Transverse colon (tissue), 4 donors: Measurements from ENCODE around the gene HCAR1. TPM values are rescaled to one million over a fixed set of nuclear protein-coding genes. Genes with fewer than 3 reads are reported as not detected.
A peak's percentile ranks its signal among the peaks of the same experiment; 100 is the strongest.
"Not testable (repeated sequence)": the region's sequence is repeated elsewhere in the genome, so short reads cannot be mapped to it uniquely, and the experiment has no call there.

Experiments
- DNase-seq: peaks from one replicate; pipeline ENCODE4 v3.0.0-alpha.2; 2019
- H3K27ac ChIP-seq, 4 donors: fragments of 200-600 bp; sonication (generic); 2 replicates each; pipeline ENCODE4 v1.5.1; 2016 to 2018; ENCODE audit warnings: inconsistent platforms in 4 of 4
- H3K27me3 ChIP-seq: fragments of 200-600 bp; sonication (generic); 2 replicates; pipeline ENCODE4 v1.5.1; 2017; ENCODE audit warnings: inconsistent platforms
- H3K36me3 ChIP-seq, 4 donors: fragments of 200-600 bp; sonication (generic); 2 replicates each; pipeline ENCODE4 v1.5.1; 2017 to 2019; ENCODE audit warnings: inconsistent platforms in 4 of 4
- H3K4me1 ChIP-seq, 4 donors: fragments of 200-600 bp; sonication (generic); 2 replicates each; pipeline ENCODE4 v1.5.1; 2017 to 2020; ENCODE audit warnings: inconsistent platforms in 4 of 4
- H3K4me3 ChIP-seq, 4 donors: fragments of 200-600 bp; sonication (generic); 1 replicate in 1 of 4; 2 replicates in 3 of 4; pipeline versions ENCODE4 v1.5.1 to v1.6.1; 2017 to 2019; ENCODE audit warnings: inconsistent platforms in 4 of 4
- H3K9me3 ChIP-seq, 2 donors: fragments of 200-600 bp; sonication (generic); 2 replicates each; pipeline ENCODE4 v1.5.1; 2017 to 2019; ENCODE audit warnings: inconsistent platforms in 2 of 2
- EP300 ChIP-seq: sonication (generic); formaldehyde crosslinking; IDR thresholded peaks from one replicate; pipeline ENCODE4 v1.6.1; 2017; ENCODE audit warnings: antibody characterized with exemption, low read depth
- POLR2A ChIP-seq: fragments of 450-650 bp; IDR thresholded peaks from one replicate; pipeline ENCODE4 v1.6.1; 2016; ENCODE audit warnings: antibody characterized with exemption, mild to moderate bottlenecking, moderate library complexity
- POLR2AphosphoS5 ChIP-seq, 3 donors: sonication (generic); formaldehyde crosslinking; IDR thresholded peaks; one replicate each; pipeline ENCODE4 v1.6.1; 2016; ENCODE audit warnings: antibody characterized with exemption in 3 of 3
- WGBS, 2 donors: methylation state at CpG; one replicate each; pipeline ENCODE4 v1.1.5; 2018; ENCODE audit warnings: low coverage in 1 of 2; 5-methylcytosine and 5-hydroxymethylcytosine counted together
- in situ Hi-C, 4 donors: fragments of 200-750 bp; cut with MboI; loops; one replicate each; pipeline versions ENCODE4 v1.15.0 to v1.15.1; 2017; ENCODE audit warnings: low sequenced_read_pairs in 3 of 4, low pct_ligation_motif_present in 1 of 4, low pct_unique_long_range_greater_than_20kb in 1 of 4
- intact Hi-C: fragments of 100-400 bp; cut with DNase I; formaldehyde crosslinking; loops from one replicate; pipeline ENCODE4 v1.15.1; 2023; ENCODE audit warnings: low total_unique reads
- total RNA-seq, 4 donors: library from RNA; depleted of rRNA; stranded (reverse); fragments of >200 nt; gene quantifications; one replicate each; pipeline ENCODE4 v1.1.0, GENCODE V29; 2016
- TF ChIP-seq, protein P1 (sequence below), 5 experiments: fragments of 200-600 bp in 3 of 5; fragments of 450-650 bp in 2 of 5; sonication (generic) in 3 of 5; IDR thresholded peaks; 1 replicate in 2 of 5; 2 replicates in 3 of 5; pipeline ENCODE4 v1.5.1; 2016 to 2017; ENCODE audit warnings: antibody characterized with exemption in 5 of 5, inconsistent platforms in 3 of 5, mild to moderate bottlenecking in 2 of 5, moderate library complexity in 1 of 5

HCAR1 gene
- total RNA-seq, 4 donors from 2014 or later = 0.16 TPM; not detected in 3

DNA sequence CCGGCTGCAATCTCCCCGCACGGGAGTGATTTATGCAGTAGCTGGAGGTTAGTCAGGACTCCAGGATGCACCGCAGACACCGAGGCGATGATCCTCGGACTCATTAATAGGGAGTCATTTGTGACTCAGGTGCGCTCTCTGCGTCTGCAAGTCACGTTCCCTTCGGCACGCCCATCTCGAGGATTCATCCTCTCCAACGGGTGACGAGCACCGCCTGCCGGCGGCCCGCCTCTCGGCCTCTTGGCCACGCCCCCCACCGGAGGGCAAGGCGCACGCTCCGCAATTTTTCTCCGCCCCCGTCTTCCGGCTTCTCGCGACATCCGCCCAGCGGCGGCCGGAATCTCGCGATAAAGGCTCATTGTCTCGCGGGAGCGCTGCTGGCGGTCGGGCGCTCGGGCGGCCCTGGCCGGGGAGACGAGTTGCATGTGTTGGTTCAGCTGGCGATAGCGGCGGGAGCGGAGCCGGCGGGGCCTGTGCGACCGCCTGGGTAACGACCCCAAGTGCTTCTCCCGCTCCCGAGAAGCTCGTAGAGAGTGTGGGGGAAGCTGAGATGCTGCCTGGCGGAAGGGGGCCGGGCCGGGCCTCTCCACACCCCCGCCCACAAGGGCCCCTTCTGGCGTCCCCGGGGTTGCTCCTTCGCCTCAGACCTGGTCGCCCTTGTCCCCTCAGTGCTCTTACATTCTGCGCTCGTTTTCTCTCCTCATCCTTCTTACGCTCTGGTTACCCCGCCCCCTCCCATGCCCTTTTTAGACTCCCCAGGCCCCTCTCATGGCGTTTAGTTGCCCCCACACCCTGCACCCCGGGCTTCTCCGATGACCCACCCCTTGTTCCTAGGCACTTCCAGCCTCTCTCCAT is 22.0 kb upstream of the HCAR1 start, which contains the start of gene DENR:
DENR (plus strand) TSS at position 361 of the 855 bp plus-strand sequence. CDS start 878 bp downstream, outside the sequence.
- H3K27ac ChIP-seq = peak within 1 kb of the TSS; percentile 80 to 88 (median 86)
- 1% methylated on average over 13 to 70 of the region's 73 CpGs for WGBS, 2 donors
- H3K4me3 ChIP-seq = peak within 1 kb of the TSS; percentile 51 to 85 (median 71)
- in situ Hi-C loops = no loop called here
- no peaks in the 10 kb centered on the region for H3K27me3 ChIP-seq
- intact Hi-C loops = no loop called here
- peaks cover 0 to 12% (median 3%) of the 10 kb centered on the region in 4 donors for H3K36me3 ChIP-seq
- no peaks in the 10 kb centered on the region for H3K9me3 ChIP-seq
- peak; percentile 61 to 94 (median 86) for TF ChIP-seq POLR2AphosphoS5 (IDR thresholded peaks at IDR 0.05)
- TF ChIP-seq, protein P1, sequence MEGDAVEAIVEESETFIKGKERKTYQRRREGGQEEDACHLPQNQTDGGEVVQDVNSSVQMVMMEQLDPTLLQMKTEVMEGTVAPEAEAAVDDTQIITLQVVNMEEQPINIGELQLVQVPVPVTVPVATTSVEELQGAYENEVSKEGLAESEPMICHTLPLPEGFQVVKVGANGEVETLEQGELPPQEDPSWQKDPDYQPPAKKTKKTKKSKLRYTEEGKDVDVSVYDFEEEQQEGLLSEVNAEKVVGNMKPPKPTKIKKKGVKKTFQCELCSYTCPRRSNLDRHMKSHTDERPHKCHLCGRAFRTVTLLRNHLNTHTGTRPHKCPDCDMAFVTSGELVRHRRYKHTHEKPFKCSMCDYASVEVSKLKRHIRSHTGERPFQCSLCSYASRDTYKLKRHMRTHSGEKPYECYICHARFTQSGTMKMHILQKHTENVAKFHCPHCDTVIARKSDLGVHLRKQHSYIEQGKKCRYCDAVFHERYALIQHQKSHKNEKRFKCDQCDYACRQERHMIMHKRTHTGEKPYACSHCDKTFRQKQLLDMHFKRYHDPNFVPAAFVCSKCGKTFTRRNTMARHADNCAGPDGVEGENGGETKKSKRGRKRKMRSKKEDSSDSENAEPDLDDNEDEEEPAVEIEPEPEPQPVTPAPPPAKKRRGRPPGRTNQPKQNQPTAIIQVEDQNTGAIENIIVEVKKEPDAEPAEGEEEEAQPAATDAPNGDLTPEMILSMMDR (IDR thresholded peaks at IDR 0.05) = peak; percentile 60 to 79 (median 74)
- no peak for TF ChIP-seq EP300
- peak; percentile 85 for TF ChIP-seq POLR2A
- DNase-seq = peak; percentile 100
- peaks cover 9 to 22% (median 12%) of the 10 kb centered on the region in 4 donors for H3K4me1 ChIP-seq

DNA sequence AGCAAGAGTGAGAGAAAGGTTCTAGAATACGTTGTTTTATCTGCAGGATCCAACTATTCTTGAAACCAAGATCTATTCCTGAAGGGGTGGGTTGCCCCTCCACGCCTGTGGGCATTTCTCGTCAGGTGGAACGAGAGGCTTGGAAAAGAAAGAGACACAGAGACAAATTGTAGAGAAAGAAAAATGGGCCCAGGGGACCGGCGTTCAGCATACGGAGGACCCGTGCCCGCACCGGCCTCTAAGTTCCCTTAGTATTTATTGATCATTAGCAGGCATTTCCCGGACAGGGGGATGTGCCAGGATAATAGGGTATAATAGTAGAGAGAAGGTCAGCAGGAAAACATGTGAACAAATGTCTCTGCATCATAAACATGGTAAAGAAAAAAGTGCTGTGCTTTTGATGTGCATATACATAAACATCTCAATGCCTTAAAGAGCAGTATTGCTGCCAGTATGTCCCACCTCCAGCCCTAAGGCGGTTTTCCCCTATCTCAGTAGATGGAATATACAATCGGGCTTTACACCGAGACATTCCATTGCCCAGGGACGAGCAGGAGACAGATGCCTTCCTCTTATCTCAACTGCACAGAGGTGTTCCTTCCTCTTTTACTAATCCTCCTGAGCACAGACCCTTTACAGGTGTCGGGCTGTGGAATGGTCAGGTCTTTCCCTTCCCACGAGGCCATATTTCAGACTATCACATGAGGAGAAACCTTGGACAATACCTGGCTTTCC is 20.3 kb upstream of the HCAR1 start:
- 84 to 93% methylated on average over 13 to 17 of the region's 17 CpGs for WGBS, 2 donors
- intact Hi-C loops, H3K27ac ChIP-seq, DNase-seq, H3K27me3 ChIP-seq, H3K36me3 ChIP-seq, H3K9me3 ChIP-seq, H3K4me3 ChIP-seq, in situ Hi-C loops: not testable (repeated sequence)
- peaks cover 9 to 22% (median 12%) of the 10 kb centered on the region in 4 donors for H3K4me1 ChIP-seq

DNA sequence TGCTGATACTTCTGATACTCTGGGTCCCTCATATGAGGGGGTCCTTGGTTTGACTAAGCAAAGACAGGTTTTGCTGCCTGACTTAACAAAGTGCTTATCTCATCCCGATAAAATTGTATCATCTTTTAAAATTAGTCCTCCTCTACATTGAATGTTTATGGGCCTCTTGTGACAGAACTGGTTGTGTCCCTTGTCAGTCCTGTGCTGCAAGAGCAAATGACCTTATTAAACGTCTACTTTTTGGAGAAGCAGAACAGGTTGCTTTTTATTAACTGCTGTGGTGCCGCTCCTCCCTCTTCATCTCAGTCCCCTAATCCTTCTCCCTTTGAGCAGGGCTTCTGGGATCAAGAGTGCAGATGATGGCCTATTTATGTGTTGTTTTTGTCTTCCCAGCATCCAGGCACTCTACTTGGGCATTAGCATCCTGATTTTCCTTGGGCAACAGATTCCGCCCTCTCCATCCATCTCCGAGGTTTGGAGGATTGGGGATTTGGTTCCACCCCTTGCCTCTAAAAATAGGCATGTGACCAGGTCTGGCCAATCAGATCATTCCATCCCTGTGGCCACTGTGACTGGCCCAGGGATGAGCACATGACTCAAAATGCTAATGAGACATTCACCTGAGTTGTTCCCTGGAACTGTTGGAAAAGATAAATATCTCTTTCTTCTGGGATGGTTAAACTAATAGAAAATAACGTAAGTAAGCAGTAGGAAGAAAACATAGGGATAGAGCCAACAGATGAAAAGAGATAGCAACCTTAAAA is 19.1 kb upstream of the HCAR1 start:
- peaks cover 9 to 22% (median 12%) of the 10 kb centered on the region in 4 donors for H3K4me1 ChIP-seq
- intact Hi-C loops = no loop called here
- no peak overlapping the region for H3K27ac ChIP-seq
- TF ChIP-seq POLR2A (no peak), EP300 (no peak), POLR2AphosphoS5 (IDR thresholded peaks at IDR 0.05) (no peak)
- TF ChIP-seq, protein P1 (IDR thresholded peaks at IDR 0.05) = no peak
- no peaks in the 10 kb centered on the region for H3K27me3 ChIP-seq
- H3K4me3 ChIP-seq = no peak overlapping the region
- in situ Hi-C loops = loop anchor here in 3 of 4 donors (5.0 kb wide), 2 partner anchors 107 to 112 kb away; no protein-coding TSS in a partner anchor
- WGBS, 2 donors = 73 to 76% methylated on average over 3 to 6 of the region's 6 CpGs
- DNase-seq = no peak
- no peaks in the 10 kb centered on the region for H3K9me3 ChIP-seq
- peaks cover 0 to 3% (median under 1%) of the 10 kb centered on the region in 4 donors for H3K36me3 ChIP-seq

DNA sequence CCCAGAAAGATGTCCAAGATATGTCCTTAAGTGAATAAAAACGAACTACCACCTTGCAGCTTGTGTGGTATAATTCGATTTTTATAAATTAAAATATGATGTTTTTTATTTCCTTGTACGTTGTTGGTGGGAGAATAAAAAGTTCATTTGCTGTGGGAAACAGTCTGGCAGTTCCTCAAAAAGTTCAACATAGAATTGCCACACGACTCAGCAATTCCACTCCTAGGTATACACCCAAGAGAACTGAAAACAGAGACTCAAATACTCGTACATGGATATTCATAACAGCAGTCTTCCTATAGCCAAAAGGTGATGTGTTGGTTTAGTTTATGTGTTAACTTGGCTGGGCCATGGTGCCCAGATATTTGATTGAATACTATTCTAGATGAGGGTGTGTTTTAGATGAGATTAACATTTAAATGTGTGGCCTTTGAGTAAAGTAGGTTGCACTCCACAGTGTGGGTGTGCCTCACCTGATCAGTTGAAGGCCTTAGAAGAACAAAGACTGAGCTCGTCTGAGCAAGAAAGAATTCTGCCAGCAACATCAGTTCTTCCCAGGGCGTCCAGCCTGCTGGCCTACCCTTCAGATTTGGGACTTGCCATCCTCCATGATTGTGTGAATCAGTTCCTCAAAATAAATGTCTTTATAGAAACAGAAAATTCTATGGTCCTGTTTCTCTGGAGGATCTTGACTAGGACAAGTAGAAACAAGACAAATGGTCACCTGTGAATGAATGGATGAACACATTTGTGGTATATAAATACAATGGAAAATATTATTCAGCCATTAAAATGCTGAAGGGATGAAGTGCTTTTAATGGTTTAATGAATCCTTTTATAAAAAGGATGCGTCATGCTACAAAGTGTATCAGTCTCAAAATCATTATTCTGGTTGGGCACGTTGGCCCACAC is 16.8 kb upstream of the HCAR1 start:
- no peaks in the 10 kb centered on the region for H3K9me3 ChIP-seq
- no peaks in the 10 kb centered on the region for H3K36me3 ChIP-seq
- in situ Hi-C loops (loop anchor here in 3 of 4 donors (5.0 kb wide), 2 partner anchors 105 to 110 kb away; no protein-coding TSS in a partner anchor), intact Hi-C loops (no loop called here)
- no peak overlapping the region for H3K27ac ChIP-seq
- 74 to 82% methylated on average over 9 of the region's 9 CpGs for WGBS, 2 donors
- no peak overlapping the region for H3K4me3 ChIP-seq
- no peaks in the 10 kb centered on the region for H3K27me3 ChIP-seq
- TF ChIP-seq, protein P1 (IDR thresholded peaks at IDR 0.05) = no peak
- TF ChIP-seq POLR2AphosphoS5 (IDR thresholded peaks at IDR 0.05) (no peak), POLR2A (no peak)
- DNase-seq = no peak
- peaks cover 0 to 8% (median 4%) of the 10 kb centered on the region in 4 donors for H3K4me1 ChIP-seq
